K562 (cell line): ENCODE measurements around the gene SERTAD1. TPM values are rescaled to one million over a fixed set of nuclear protein-coding genes. Genes with fewer than 3 reads are reported as not detected.

Source experiments
- ARID1B ChIP-seq: fragments of 450-650 bp; IDR thresholded peaks from 2 replicates; pipeline ENCODE4 v1.6.1; 2016; ENCODE audit warnings: antibody characterized with exemption, mild to moderate bottlenecking, inconsistent platforms
- BRF1 ChIP-seq: IDR thresholded peaks from 3 replicates; pipeline ENCODE4 v1.6.1; 2011; ENCODE audit warnings: borderline replicate concordance, mild to moderate bottlenecking; ENCODE audit not compliant: insufficient read length; ENCODE audit errors: extremely low read depth
- ELF2 ChIP-seq: fragments of 250-450 bp; sonication (Bioruptor Pico); IDR thresholded peaks from 2 replicates; pipeline ENCODE4 v1.5.0; 2021; ENCODE audit warnings: mild to moderate bottlenecking
- NR2C1 ChIP-seq, 2 experiments: fragments of 450-650 bp; IDR thresholded peaks; 2 replicates each; pipeline ENCODE4 v1.6.1; 2017; ENCODE audit warnings: mild to moderate bottlenecking in 2 of 2, antibody characterized with exemption in 1 of 2, inconsistent platforms in 1 of 2, missing compliant biosample characterization in 1 of 2, missing genetic modification characterization in 1 of 2
- NRF1 ChIP-seq, 2 experiments: fragments of 450-650 bp; IDR thresholded peaks in 1 of 2; conservative IDR thresholded peaks in 1 of 2; 2 replicates each; pipeline ENCODE4 v1.6.1; 2014; ENCODE audit warnings: mild to moderate bottlenecking in 2 of 2
- OTX1 ChIP-seq: fragments of 450-650 bp; formaldehyde crosslinking; IDR thresholded peaks from 2 replicates; pipeline ENCODE4 v1.4.0; 2022; ENCODE audit warnings: mild to moderate bottlenecking
- PATZ1 ChIP-seq: fragments of 250-450 bp; sonication (Bioruptor Pico); IDR thresholded peaks from 2 replicates; pipeline ENCODE4 v1.5.0; 2020; ENCODE audit warnings: mild to moderate bottlenecking, borderline replicate concordance
- POLR2G ChIP-seq: fragments of 200-400 bp; formaldehyde crosslinking; IDR thresholded peaks from 2 replicates; pipeline ENCODE4 v1.6.1; 2017; ENCODE audit warnings: low read depth, mild to moderate bottlenecking, antibody characterized with exemption, low read length, moderate library complexity
- POLR2H ChIP-seq: IDR thresholded peaks from 2 replicates; pipeline ENCODE4 v1.6.1; 2016; ENCODE audit warnings: missing genetic modification characterization, low read depth, mild to moderate bottlenecking, control low read depth, missing compliant biosample characterization, moderate library complexity
- SMAD1 ChIP-seq: fragments of 150-350 bp; IDR thresholded peaks from 2 replicates; pipeline ENCODE4 v1.6.1; 2014; ENCODE audit warnings: low read length, low read depth; ENCODE audit not compliant: partially characterized antibody
- SMARCA5 ChIP-seq: fragments of 450-650 bp; IDR thresholded peaks from 2 replicates; pipeline ENCODE4 v1.6.1; 2016
- SNRNP70 ChIP-seq: fragments of 200-400 bp; formaldehyde crosslinking; optimal IDR thresholded peaks from 2 replicates; pipeline ENCODE3; 2017; ENCODE audit warnings: low read depth, low read length
- SP1 ChIP-seq: sonication (generic); formaldehyde crosslinking; IDR thresholded peaks from 2 replicates; pipeline ENCODE4 v1.8.1; 2022; ENCODE audit warnings: mild to moderate bottlenecking, missing genetic modification reagents
- TBL1XR1 ChIP-seq, 2 experiments: IDR thresholded peaks; 2 replicates each; pipeline ENCODE4 v1.6.1; 2012; ENCODE audit warnings: improper control_type of control experiment in 2 of 2, low read length in 2 of 2, mild to moderate bottlenecking in 1 of 2
- THRAP3 ChIP-seq: fragments of 450-650 bp; IDR thresholded peaks from 2 replicates; pipeline ENCODE4 v1.6.1; 2016; ENCODE audit warnings: mild to moderate bottlenecking, inconsistent platforms, borderline replicate concordance
- U2AF1 ChIP-seq: fragments of 200-400 bp; formaldehyde crosslinking; optimal IDR thresholded peaks from 2 replicates; pipeline ENCODE3; 2017; ENCODE audit warnings: mild to moderate bottlenecking, low read depth, low read length, moderate library complexity
- ZBTB9 ChIP-seq: fragments of 450-650 bp; formaldehyde crosslinking; IDR thresholded peaks from 2 replicates; pipeline ENCODE4 v1.4.0; 2020; ENCODE audit warnings: mild to moderate bottlenecking, moderate library complexity
- ZC3H8 ChIP-seq: fragments of 450-650 bp; IDR thresholded peaks from 2 replicates; pipeline ENCODE4 v1.6.1; 2017
- ZNF143 ChIP-seq: sonication (generic); formaldehyde crosslinking; IDR thresholded peaks from 2 replicates; pipeline ENCODE4 v1.9.0; 2022; ENCODE audit warnings: mild to moderate bottlenecking, missing genetic modification reagents
- ZNF146 ChIP-seq: IDR thresholded peaks from one replicate; pipeline ENCODE4 v1.6.1; 2018; ENCODE audit warnings: missing compliant biosample characterization; ENCODE audit not compliant: unreplicated experiment
- ZNF174 ChIP-seq: fragments of 250-450 bp; sonication (Bioruptor Pico); IDR thresholded peaks from 2 replicates; pipeline ENCODE4 v1.4.0; 2020; ENCODE audit warnings: mild to moderate bottlenecking
- ZNF23 ChIP-seq: fragments of 250-450 bp; sonication (Bioruptor Pico); IDR thresholded peaks from 2 replicates; pipeline ENCODE4 v1.4.0; 2020; ENCODE audit warnings: mild to moderate bottlenecking
- ZNF354B ChIP-seq: fragments of 250-450 bp; sonication (Bioruptor Pico); IDR thresholded peaks from 2 replicates; pipeline ENCODE4 v1.4.0; 2020
- ZNF668 ChIP-seq: fragments of 250-450 bp; sonication (Bioruptor Pico); IDR thresholded peaks from 2 replicates; pipeline ENCODE4 v1.8.0; 2022; ENCODE audit warnings: mild to moderate bottlenecking, inconsistent platforms
- polyA plus RNA-seq, 8 experiments: library from polyadenylated mRNA; depleted of rRNA in 4 of 8; stranded (reverse) in 5 of 8; unstranded in 3 of 8; fragments of >200 nt; fragmentation: Nextera tagmentation in 2 of 8; fragmentation: Illumina TruSeq in 1 of 8; extraction: Ambion mirVana in 2 of 8; extraction: Trizol in 1 of 8; gene quantifications; 2 replicates each; pipeline versions ENCODE4 v1.2.1 to v1.2.3, GENCODE V29; 2011 to 2014; ENCODE audit warnings: inconsistent platforms in 1 of 8, missing spikeins in 1 of 8
- total RNA-seq, 7 experiments: library from RNA; depleted of rRNA in 6 of 7; stranded (reverse); fragments of >200 nt in 6 of 7; fragmentation: Illumina TruSeq in 2 of 7; extraction: Trizol in 2 of 7; gene quantifications; 2 replicates each; pipeline versions ENCODE4 v1.2.1 to v1.2.3, GENCODE V29; 2011 to 2021; ENCODE audit warnings: low replicate concordance in 1 of 7

The SERTAD1 gene
- total and polyA plus RNA-seq, 9 of the 15 experiments (the other 6 are each of a cell fraction or from before 2014, with no cell fraction given): 0.15 to 8.7 (median 4.9) TPM

GRCh38 chr19:40444000-40444824 is 18.4 kb upstream of the SERTAD1 start, which contains the start of gene SERTAD3 (continued):
- TF ChIP-seq ZC3H8 (0 out of 2 replicates have a peak, but pooled peaks have one; percentile 5), ELF2 (CRISPR knock-in tag) (no peak), ZNF354B (CRISPR knock-in tag) (no peak), NR2C1 (IDR thresholded peaks at IDR 0.05) (no peak), NR2C1 (tag; IDR thresholded peaks at IDR 0.05) (no peak), ZNF146 (CRISPR knock-in tag) (no peak), NRF1 (conservative IDR thresholded peaks at IDR 0.05 in 1 of 2, IDR thresholded peaks at IDR 0.05 in 1 of 2) (peak; percentile 72 to 73), ZNF174 (CRISPR knock-in tag) (no peak), POLR2G (peak; percentile 97), ARID1B (0 out of 2 replicates have a peak, but pooled peaks have one; percentile 4), TBL1XR1 (IDR thresholded peaks at IDR 0.05; ENCODE audit: low read length in 2 of 2) (0 out of 4 replicates have a peak, but pooled peaks of 1 of the 2 experiments have one; percentile 1), POLR2H (tag) (peak; percentile 64), SMAD1 (peak; percentile 44), SNRNP70 (no peak), PATZ1 (CRISPR knock-in tag) (no peak), BRF1 (no peak), U2AF1 (no peak), THRAP3 (0 out of 2 replicates have a peak, but pooled peaks have one; percentile 2), ZNF23 (CRISPR knock-in tag) (no peak), ZNF668 (no peak), ZNF143 (CRISPR knock-in tag) (no peak), SMARCA5 (no peak), ZBTB9 (CRISPR knock-in tag) (0 out of 2 replicates have a peak, but pooled peaks have one; percentile 23), SP1 (peak; percentile 96), OTX1 (CRISPR knock-in tag) (no peak)
